ENCODE data around the gene GPHN. TPM values are rescaled to one million over a fixed set of nuclear protein-coding genes. Genes with fewer than 3 reads are reported as not detected.

Gene GPHN
- polyA plus RNA-seq, 1 of the 3 experiments (the other 2 are of a cell fraction), result 6.9 TPM

DNA sequence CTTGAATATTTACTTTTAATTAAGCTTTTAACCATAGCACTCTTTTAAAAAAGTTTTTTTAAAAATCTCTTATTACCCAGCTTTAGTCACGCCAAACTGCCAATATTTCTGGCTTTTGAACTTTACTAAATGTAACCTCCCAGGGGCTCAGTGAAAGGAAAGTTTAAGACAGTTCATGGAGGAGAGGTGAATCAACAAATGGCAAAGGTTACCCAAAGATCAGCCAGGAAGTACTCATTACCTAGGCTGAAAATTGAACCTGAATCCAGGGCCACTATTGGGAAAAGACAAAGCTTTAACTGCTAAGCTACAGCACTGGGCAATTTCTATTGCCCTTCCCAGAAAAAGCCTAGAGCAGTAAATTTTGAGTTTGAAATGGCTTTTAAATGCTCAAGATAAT lies 282.2 kb downstream of the GPHN start:
- 89% methylated on average over 1 of the region's 1 CpG for WGBS (ENCODE audit: low lambda C conversion rate)
- ChIA-PET POLR2A (no interaction called here), CTCF (no interaction called here)
- Histone ChIP-seq H2AFZ (ENCODE audit: low read depth) (no peak overlapping the region), H3K4me1 (ENCODE audit: control insufficient read depth in 1 of 2, insufficient read depth in 2 of 2, low read depth in 1 of 2, low read length in 1 of 2) (no peaks in the 10 kb centered on the region), H3K27ac (ENCODE audit: low read depth in 2 of 2, low read length in 1 of 2) (no peak overlapping the region), H3K9me3 (no peaks in the 10 kb centered on the region), H4K20me1 (ENCODE audit: insufficient read depth) (no peaks in the 10 kb centered on the region), H3K9me2 (no peaks in the 10 kb centered on the region), H3K27me3 (ENCODE audit: insufficient read depth) (no peaks in the 10 kb centered on the region), H3K4me3 (ENCODE audit: low read depth in 2 of 2, low read length in 1 of 2) (no peak overlapping the region), H3K36me3 (replicated peaks in 1 of 2; ENCODE audit: control insufficient read depth in 1 of 2, insufficient read depth in 2 of 2, low read length in 1 of 2) (no peaks in the 10 kb centered on the region), H3F3A (replicated peaks; ENCODE audit: insufficient read depth) (no peaks in the 10 kb centered on the region), H3K9ac (no peak overlapping the region), H3K79me2 (ENCODE audit: insufficient read depth) (no peaks in the 10 kb centered on the region), H3K4me2 (no peak overlapping the region)
- no peak for DNase-seq
- TF ChIP-seq, protein P1, sequence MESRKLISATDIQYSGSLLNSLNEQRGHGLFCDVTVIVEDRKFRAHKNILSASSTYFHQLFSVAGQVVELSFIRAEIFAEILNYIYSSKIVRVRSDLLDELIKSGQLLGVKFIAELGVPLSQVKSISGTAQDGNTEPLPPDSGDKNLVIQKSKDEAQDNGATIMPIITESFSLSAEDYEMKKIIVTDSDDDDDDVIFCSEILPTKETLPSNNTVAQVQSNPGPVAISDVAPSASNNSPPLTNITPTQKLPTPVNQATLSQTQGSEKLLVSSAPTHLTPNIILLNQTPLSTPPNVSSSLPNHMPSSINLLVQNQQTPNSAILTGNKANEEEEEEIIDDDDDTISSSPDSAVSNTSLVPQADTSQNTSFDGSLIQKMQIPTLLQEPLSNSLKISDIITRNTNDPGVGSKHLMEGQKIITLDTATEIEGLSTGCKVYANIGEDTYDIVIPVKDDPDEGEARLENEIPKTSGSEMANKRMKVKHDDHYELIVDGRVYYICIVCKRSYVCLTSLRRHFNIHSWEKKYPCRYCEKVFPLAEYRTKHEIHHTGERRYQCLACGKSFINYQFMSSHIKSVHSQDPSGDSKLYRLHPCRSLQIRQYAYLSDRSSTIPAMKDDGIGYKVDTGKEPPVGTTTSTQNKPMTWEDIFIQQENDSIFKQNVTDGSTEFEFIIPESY (IDR thresholded peaks at IDR 0.05; ENCODE audit: borderline replicate concordance, low read depth), result no peak
- TF ChIP-seq POLR2AphosphoS5 (IDR thresholded peaks at IDR 0.05; ENCODE audit: low read depth, low read length) (no peak), ELF1 (IDR thresholded peaks at IDR 0.05) (no peak), EP300 (IDR thresholded peaks at IDR 0.05; ENCODE audit: borderline replicate concordance in 1 of 2, low read depth in 1 of 2, low read length in 1 of 2) (no peak), NFIC (IDR thresholded peaks at IDR 0.05; ENCODE audit: borderline replicate concordance) (no peak), GABPA (IDR thresholded peaks at IDR 0.05; ENCODE audit: low read depth) (no peak), TCF12 (IDR thresholded peaks at IDR 0.05) (no peak), RXRA (IDR thresholded peaks at IDR 0.05; ENCODE audit: borderline replicate concordance, low read depth) (no peak), FOXM1 (IDR thresholded peaks at IDR 0.05; ENCODE audit: low read depth) (no peak), TAF1 (IDR thresholded peaks at IDR 0.05; ENCODE audit: borderline replicate concordance, low read depth, low read length) (no peak), GATA2 (CRISPR knock-in tag; IDR thresholded peaks at IDR 0.05) (no peak), MEF2A (IDR thresholded peaks at IDR 0.05; ENCODE audit: borderline replicate concordance, low read depth) (no peak), SMC3 (IDR thresholded peaks at IDR 0.05; ENCODE audit: low read depth, low read length) (no peak)
- TF ChIP-seq, protein P2, sequence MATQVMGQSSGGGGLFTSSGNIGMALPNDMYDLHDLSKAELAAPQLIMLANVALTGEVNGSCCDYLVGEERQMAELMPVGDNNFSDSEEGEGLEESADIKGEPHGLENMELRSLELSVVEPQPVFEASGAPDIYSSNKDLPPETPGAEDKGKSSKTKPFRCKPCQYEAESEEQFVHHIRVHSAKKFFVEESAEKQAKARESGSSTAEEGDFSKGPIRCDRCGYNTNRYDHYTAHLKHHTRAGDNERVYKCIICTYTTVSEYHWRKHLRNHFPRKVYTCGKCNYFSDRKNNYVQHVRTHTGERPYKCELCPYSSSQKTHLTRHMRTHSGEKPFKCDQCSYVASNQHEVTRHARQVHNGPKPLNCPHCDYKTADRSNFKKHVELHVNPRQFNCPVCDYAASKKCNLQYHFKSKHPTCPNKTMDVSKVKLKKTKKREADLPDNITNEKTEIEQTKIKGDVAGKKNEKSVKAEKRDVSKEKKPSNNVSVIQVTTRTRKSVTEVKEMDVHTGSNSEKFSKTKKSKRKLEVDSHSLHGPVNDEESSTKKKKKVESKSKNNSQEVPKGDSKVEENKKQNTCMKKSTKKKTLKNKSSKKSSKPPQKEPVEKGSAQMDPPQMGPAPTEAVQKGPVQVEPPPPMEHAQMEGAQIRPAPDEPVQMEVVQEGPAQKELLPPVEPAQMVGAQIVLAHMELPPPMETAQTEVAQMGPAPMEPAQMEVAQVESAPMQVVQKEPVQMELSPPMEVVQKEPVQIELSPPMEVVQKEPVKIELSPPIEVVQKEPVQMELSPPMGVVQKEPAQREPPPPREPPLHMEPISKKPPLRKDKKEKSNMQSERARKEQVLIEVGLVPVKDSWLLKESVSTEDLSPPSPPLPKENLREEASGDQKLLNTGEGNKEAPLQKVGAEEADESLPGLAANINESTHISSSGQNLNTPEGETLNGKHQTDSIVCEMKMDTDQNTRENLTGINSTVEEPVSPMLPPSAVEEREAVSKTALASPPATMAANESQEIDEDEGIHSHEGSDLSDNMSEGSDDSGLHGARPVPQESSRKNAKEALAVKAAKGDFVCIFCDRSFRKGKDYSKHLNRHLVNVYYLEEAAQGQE (IDR thresholded peaks at IDR 0.05; ENCODE audit: low read depth, low read length), result no peak
- TF ChIP-seq, protein P3, sequence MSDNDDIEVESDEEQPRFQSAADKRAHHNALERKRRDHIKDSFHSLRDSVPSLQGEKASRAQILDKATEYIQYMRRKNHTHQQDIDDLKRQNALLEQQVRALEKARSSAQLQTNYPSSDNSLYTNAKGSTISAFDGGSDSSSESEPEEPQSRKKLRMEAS (IDR thresholded peaks at IDR 0.05; ENCODE audit: low read depth), result no peak
- TF ChIP-seq, protein P4, sequence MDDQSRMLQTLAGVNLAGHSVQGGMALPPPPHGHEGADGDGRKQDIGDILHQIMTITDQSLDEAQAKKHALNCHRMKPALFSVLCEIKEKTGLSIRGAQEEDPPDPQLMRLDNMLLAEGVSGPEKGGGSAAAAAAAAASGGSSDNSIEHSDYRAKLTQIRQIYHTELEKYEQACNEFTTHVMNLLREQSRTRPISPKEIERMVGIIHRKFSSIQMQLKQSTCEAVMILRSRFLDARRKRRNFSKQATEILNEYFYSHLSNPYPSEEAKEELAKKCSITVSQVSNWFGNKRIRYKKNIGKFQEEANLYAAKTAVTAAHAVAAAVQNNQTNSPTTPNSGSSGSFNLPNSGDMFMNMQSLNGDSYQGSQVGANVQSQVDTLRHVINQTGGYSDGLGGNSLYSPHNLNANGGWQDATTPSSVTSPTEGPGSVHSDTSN (IDR thresholded peaks at IDR 0.05), result no peak

All from SK-N-SH (cell line).